Measurements from ENCODE around the gene GAL3ST3.

DNA sequence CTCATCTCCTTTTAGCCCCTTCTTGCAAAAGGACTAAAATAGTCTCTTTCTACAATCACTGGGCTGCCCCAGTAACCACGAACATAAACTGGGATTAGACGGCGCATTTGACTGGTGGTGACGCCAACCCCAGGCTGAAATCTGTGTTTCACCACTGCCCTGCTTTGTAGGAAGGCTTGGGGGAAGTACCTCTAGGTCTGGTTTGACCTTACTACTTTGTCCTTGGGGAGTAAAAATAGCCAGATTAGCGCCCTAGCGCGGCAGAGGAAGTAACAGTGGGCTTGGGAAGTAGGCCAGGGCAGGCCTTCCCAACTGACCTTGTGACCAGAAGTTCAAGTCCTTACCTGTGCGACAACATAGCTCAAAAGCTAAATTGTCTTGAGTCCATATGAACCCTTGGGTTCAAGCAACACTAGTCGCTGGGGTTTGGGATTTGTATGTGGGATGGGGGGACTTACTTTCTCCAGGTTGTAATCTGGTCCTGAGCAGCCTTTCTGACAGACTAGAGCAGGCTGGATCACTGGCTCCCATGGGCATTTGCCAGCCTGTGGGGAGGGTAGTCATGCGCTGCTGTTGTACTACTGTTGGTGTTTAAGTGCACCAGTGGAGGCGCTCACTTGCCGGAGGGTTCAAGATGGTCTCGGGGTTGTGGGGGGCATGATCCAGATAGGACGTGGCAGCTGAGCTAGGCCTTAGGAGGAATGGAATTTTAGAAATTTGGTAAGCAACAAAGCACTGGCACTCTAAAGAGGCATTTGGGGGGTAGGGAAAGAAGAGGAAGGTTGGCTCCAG, 20.2 kb upstream of the GAL3ST3 start:
- TF ChIP-seq, protein P1, sequence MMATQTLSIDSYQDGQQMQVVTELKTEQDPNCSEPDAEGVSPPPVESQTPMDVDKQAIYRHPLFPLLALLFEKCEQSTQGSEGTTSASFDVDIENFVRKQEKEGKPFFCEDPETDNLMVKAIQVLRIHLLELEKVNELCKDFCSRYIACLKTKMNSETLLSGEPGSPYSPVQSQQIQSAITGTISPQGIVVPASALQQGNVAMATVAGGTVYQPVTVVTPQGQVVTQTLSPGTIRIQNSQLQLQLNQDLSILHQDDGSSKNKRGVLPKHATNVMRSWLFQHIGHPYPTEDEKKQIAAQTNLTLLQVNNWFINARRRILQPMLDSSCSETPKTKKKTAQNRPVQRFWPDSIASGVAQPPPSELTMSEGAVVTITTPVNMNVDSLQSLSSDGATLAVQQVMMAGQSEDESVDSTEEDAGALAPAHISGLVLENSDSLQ (IDR thresholded peaks at IDR 0.05), result no peak
- TF ChIP-seq CTBP1 (IDR thresholded peaks at IDR 0.05; ENCODE audit: borderline replicate concordance) (no peak), ZNF384 (IDR thresholded peaks at IDR 0.05) (no peak), FOXA1 (IDR thresholded peaks at IDR 0.05) (no peak), TARDBP (IDR thresholded peaks at IDR 0.05) (no peak), SP1 (IDR thresholded peaks at IDR 0.05) (no peak), BHLHE40 (IDR thresholded peaks at IDR 0.05; ENCODE audit: borderline replicate concordance) (no peak), SUZ12 (IDR thresholded peaks at IDR 0.05) (no peak), LEF1 (IDR thresholded peaks at IDR 0.05; ENCODE audit: borderline replicate concordance) (no peak), ELF4 (IDR thresholded peaks at IDR 0.05) (no peak)
